GM10847 (cell line): ENCODE data around the gene PSMB8.

Source experiments
- POLR2A ChIP-seq: IDR thresholded peaks from 2 replicates; pipeline ENCODE4 v1.6.1; 2011; ENCODE audit not compliant: insufficient read length; ENCODE audit errors: extremely low read depth

PSMB8 gene

DNA sequence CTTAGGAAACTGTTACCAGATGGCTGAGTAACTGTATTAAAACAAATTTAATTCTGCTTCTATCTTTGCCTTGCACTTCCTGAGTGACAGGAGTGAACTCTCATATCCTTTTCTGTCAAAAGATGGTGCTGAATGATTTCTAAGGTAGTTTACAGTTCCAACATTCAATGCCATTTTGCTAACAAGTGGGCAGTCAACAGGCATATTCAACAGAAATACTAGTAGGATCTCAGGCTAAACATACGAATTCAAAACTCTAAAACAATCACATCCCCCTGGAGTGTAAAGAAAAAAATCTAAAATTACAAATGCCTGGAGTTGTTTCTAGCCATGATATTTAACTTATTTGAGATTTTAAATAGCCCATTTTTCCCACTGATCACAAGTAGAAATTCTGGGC, 16.8 kb upstream of the PSMB8 start:
- TF ChIP-seq POLR2A, result no peak

DNA sequence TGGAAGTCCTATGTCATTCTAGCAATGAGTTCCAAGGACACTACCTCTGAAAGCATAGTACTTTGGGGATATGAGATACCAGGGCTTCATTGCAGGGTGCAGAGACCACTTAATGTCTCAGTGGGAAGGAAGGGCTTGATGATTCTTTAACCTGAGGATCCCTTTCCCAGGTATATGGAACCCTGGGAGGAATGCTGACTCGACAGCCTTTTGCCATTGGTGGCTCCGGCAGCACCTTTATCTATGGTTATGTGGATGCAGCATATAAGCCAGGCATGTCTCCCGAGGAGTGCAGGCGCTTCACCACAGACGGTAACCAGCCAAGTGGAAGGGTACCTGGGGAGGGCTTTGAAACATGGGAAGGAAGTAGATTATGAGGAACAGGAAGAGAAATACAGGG, 14.3 kb upstream of the PSMB8 start:
- no peak for TF ChIP-seq POLR2A

DNA sequence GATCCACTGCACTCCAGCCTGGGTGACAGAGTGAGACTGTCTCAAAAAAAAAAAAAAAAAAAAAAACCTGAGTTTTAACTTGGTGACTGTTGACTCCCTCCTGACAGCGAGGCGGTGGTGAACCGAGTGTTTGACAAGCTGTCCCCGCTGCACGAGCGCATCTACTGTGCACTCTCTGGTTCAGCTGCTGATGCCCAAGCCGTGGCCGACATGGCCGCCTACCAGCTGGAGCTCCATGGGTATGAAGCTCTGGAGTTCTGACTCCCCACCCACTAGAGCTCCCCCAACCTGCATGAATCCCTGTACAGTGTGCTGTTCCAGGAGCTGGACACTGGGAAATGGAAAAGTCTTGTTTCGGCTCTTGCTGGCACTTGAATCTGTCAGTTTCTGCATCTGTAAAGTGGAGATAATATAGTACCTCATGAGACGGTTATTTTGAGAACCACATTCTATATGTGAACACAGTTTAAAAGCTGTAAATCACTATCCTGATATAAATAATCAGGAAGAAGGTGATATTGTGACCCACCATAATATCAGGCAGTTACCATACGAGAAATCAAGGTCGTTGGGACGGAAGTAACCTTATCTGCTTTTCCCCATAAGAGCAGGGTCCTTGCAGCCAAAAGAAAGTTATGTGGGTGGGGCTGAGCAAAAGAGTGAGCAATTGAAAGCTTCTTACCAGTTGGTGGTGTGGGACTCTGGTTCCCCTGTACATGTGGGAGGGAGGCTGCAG, 13.5 kb upstream of the PSMB8 start:
- no peak for TF ChIP-seq POLR2A

DNA sequence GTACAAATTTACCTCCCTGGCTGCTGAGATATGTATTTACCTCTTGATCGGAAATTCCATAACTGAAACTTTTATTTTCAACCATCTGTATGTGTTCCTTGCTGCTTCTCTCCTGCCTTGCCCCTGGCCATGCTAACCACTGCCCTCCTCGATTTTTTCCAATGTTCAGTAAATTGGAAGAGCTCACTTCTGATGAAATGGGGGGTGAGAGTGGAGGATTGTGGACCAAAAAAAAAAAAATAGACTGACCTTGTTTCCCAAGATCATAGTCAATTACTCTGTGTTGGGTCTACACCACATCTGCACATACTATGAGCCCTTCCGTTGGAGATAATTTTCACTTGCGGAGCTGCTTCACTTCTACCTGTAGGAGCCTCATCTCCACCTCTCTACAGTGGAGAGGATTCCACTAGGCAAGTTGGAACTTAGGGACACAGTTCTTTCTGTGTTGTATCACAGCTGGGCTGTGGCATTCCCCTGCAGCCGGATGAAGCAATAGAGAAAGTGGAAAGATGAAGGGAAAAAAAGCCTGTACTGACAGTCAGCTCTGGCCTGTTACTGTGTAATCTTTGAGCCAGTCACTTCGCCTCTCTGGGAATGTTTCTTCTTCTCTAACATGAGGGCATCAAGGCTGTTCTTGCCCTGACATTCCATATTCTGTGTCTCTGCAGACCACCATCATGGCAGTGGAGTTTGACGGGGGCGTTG, 11.8 kb upstream of the PSMB8 start:
- no peak for TF ChIP-seq POLR2A

DNA sequence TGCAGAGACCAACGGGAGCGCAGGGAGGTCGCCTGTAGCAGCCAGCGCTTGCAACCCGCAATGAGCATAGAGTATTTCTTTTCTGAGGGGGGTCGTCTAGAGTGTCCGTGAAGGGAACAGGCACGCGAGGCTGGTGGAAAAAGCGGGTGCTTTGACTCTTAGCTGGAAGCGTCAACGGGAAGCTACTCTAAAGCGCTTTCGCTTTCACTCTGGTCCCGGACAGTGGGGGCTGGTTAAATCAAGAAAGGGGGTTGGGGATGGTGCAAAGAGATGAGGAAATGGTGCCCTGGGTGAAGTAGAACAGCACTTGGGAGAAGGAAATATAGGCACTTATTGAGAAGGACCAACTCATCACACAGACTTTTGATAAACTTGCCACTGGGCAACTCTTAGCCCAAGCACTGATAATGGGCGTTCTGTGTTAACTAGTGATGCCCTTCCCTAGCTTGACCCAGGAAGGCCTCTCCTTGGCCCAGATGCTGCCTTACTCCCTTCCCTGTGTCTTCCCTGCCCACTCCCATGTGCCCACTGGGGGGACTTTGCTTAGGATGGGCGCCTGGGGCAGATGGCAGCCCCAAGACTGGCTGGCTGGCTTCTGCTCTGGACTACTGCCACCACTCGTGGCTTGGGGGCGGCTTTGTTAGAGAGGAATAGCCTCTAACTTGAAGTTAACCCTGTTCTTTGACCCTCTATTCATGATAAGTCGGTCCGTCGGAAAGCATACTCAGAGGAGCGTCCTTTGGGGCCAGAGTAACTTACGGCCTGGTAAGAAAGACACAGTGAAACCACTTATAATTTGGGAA, 10.7 kb upstream of the PSMB8 start:
- no peak for TF ChIP-seq POLR2A

DNA sequence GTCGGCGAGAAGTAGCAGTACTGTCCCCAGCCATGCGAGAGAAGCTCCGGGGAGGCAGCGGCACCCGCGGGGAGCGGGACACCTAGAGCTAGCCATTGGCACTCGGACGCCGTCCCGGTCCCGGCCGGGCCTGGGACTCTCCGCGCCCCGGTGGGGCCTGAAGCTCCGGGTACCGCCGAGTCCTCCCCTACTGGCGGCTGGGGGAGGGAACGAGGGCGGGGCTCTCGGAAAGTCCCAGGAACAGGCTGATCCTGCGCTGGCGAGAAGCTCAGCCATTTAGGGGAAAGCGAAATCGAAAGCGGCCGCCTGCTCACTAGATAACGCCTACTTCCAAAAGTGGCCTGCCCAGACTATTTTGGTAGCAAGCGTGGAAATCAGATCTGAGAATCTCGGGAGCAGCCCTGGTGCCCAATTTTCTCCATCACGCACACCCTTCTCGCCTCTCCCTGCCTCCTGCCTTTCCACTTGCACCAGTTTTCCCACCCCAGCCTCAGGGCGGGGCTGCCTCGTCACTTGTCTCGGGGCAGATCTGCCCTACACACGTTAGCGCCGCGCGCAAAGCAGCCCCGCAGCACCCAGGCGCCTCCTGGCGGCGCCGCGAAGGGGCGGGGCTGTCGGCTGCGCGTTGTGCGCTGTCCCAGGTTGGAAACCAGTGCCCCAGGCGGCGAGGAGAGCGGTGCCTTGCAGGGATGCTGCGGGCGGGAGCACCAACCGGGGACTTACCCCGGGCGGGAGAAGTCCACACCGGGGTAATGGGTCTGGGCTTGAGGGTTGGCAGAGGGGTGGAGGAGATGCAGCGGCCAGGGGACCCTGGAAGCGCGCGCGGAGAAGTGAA, 9.9 kb upstream of the PSMB8 start, which contains the start of the genes PSMB9 and TAP1:
Gene PSMB9 (plus strand): TSS at position 652 of the 835 bp plus-strand sequence. CDS start 38 bp downstream, at position 690.
Gene TAP1 (minus strand): TSS at position 164 of the 835 bp plus-strand sequence. CDS start 68 bp downstream, at position 96.
- TF ChIP-seq POLR2A, result peak; percentile 91

DNA sequence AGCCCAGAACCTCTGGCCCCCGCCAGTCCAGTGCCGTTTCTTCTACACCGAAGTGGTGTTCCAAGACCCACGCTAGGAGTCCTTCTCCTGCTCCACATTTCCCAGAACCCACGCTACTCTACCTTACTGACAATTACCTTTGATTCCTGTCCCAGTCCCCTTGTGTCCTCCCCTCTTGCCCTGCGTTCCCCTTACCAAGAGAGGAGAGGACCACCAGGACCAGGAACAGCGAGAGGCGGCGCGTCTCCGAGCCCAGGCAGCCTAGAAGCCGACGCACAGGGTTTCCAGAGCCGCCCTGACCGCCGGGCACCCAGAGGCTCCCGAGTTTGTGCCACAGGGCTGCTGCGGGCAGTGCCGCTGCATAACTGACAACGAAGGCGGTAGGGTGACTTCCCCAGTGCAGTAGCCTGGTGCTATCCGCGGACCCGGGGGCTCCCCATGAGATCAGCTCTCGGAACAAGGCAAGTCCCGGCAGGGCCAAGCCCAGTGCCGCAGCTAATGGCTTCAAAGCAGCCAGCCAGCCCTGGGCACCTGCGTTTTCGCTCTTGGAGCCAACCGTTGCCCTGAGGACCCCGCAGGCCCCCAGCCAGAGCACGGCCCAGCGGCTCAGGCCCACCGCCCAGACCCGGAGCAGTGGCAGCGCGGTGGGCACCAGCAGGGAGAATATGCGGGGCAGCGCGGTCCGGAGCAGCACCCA, 9.1 kb upstream of the PSMB8 start:
- no peak for TF ChIP-seq POLR2A

DNA sequence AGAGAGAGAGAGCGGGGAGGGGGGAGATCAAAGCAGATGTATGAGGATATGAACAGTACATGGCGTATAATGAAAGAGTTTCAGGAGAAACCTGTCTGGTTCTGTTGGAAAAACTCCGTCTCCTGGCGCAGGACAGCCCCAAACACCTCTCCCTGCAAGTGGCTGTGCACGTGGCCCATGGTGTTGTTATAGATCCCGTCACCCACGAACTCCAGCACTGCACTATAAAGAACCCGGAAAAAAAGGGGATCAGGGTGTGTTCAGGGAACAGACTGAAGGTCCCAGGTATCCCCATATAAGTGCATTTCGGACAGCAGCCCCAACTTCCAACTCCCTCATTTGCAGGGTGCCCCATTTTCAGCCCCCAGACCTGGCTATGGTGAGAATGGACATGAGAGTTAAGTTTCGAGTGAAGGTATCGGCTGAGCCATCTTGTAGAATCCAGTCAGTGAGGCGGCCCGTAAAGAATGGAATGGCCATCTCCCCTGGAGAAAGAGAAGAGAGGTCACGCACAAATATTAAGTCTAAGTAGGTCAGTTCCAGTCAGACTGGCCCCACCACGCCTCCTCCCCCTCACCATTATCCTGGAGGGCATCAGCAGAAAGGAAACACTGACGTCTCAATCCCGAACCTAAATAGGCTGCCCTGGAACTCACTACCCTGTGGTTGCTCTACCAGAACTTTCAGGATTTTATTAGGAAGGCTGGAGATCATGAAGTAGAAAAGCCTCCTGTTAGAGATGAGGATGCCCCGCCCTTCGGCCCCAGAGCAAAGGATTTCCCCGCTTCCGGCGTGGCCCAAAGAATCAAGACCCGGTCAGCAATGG, 8.4 kb upstream of the PSMB8 start:
- TF ChIP-seq POLR2A, result no peak

DNA sequence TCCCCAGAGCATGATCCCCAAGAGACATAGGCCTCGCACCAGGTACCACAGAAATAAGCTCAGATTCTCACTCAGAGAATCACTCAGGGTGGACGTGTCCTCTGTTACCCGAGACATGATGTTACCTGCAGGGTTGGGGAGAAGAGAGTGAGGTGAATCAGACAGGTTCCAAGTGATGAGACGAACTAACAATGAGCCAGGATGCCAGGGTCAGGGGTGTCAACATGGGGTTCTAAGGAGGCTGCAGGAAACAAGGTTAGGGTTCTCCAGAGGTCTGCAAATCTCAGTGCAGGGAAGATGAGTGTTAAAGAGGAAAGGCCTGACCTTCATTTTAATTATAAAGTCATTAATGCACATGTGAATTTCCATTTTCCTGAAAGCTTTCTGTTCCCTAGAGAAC, 7.2 kb upstream of the PSMB8 start:
- no peak for TF ChIP-seq POLR2A

DNA sequence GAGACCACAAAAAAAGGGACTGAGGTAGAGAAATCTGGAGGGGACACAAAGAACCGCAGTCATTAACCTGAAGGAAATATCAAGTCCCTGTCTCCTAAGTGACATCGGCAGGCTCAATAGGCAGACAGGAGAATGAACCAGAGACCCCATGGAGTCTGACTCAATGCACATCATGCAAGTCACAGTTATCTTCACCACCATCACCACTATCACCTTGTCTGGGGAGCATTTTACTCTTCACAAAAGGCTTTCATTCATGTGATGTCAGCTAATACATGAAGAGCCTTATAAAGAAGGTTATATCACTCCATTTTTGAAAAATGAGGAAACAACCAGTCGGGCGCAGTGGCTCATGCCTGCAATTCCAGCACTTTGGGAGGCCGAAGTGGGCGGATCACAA, 5.3 kb upstream of the PSMB8 start:
- TF ChIP-seq POLR2A, result no peak

DNA sequence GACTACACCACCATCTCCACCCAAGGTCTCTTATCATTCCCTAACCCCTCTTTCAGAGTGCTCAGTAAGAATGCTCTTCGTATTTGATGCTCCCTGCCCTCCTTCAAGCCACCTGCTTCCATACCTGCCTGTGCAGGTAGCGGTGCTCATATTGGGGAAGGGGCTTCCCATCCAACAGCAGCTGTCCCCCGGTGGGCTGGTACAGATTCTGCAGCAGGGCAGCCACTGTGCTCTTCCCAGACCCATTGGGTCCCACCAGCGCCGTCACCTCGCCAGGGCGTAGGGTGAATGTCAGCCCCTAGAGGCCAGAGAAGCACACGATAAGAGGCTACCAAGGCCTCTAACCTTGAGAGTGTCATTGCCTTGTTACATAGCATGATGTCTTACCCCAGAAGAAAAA, 3.9 kb upstream of the PSMB8 start:
- TF ChIP-seq POLR2A, result no peak

DNA sequence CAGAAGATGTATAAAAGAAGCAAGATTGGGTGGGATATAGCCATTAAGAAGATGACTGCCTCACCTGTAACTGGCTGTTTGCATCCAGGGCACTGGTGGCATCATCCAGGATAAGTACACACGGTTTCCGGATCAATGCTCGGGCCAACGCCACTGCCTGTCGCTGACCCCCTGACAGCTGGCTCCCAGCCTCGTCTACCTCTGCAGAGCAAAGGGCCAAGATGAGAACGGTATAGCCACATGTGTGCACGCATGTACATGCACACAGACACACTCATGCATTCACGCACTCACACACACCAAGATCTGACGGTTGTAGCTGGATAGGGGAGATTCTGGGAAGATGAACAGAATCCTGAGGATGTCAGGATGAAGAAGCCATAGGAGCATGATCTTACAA, 3.2 kb upstream of the PSMB8 start:
- no peak for TF ChIP-seq POLR2A

DNA sequence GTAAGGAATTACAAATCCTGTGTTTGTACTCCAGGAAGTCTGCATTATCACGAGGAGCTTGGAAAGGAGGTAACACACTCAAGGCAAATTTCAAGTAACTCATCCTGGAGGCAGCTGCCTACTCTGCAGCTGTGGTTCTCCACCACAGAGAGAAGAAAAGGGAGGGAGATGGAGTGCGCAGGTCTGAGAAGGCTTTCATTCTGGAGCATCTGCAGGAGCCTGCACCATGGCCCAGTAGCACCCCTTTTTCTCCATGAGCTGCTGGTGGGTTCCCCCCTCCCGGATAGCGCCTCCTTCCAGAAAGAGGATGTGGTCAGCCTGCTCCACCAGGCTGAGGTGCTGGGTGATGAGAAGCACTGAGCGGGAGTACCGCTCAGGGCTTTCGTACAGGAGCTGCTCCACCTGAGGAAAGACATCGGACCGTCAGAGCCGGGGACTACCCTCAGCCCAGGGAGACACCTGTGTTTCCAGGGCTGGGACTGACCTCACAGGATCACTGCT, 1.6 kb upstream of the PSMB8 start:
- TF ChIP-seq POLR2A, result peak; percentile 35
